Mucosa of descending colon (tissue), 3 donors: ENCODE data around the gene GLIS1. TPM values are rescaled to one million over a fixed set of nuclear protein-coding genes. Genes with fewer than 3 reads are reported as not detected.

Source experiments
- ATAC-seq: fragments of 200-7000 bp; cut with Tn5 transposase; one replicate; pipeline ENCODE4 v1.9.1; 2020; ENCODE audit warnings: mild to moderate bottlenecking, moderate library complexity
- DNase-seq, 3 donors: peaks; one replicate each; pipeline ENCODE4 v3.0.0-alpha.2; 2020
- H3K36me3 ChIP-seq: fragments of 200-600 bp; one replicate; pipeline ENCODE4 v1.8.0; 2021; ENCODE audit warnings: low read depth, mild to moderate bottlenecking
- H3K4me1 ChIP-seq: fragments of 200-600 bp; one replicate; pipeline ENCODE4 v1.8.0; 2021; ENCODE audit warnings: low read depth, mild to moderate bottlenecking
- H3K4me3 ChIP-seq: fragments of 200-600 bp; one replicate; pipeline ENCODE4 v1.8.0; 2021; ENCODE audit warnings: mild to moderate bottlenecking
- H3K9me3 ChIP-seq: fragments of 200-600 bp; one replicate; pipeline ENCODE4 v1.8.0; 2021; ENCODE audit warnings: mild to moderate bottlenecking
- intact Hi-C, 2 donors: fragments of 100-400 bp; cut with DNase I in 1 of 2; cut with micrococcal nuclease in 1 of 2; formaldehyde crosslinking; loops; one replicate each; pipeline versions ENCODE4 v1.11.0 to v1.11.1; 2022; cut with DNase I, micrococcal nuclease
- long read RNA-seq, 2 donors: library from polyadenylated mRNA; unstranded; transcript quantifications; one replicate each; pipeline ENCODE4 v2.0.0, GENCODE V29; 2019 to 2021
- total RNA-seq, 3 donors: library from RNA; stranded (reverse); fragmentation: NEBNext Ultra II Directional in 2 of 3; extraction: Animal tissue kit (Norgen Biotek cat#: 25700) in 2 of 3; gene quantifications; one replicate each; pipeline versions ENCODE4 v1.2.1 to v1.2.4, GENCODE V29; 2021 to 2023
- TF ChIP-seq, protein P1 (sequence below): fragments of 200-600 bp; IDR thresholded peaks from one replicate; pipeline ENCODE4 v1.8.0; 2022; ENCODE audit warnings: antibody characterized with exemption, mild to moderate bottlenecking
- donor health status: DM: no; HTN: no; CAD: no; lungs with moderate emphysema.
- donor health status: DM: no; HTN: no; CAD: no.
- donor health status: DM: no; HTN: yes; CAD: no.

GLIS1 gene
- total RNA-seq: under 1 TPM; 0.09 to 0.24 (median 0.14) TPM
- long read RNA-seq, donor 1: 0 reads
- long read RNA-seq, donor 2: 0 reads

DNA sequence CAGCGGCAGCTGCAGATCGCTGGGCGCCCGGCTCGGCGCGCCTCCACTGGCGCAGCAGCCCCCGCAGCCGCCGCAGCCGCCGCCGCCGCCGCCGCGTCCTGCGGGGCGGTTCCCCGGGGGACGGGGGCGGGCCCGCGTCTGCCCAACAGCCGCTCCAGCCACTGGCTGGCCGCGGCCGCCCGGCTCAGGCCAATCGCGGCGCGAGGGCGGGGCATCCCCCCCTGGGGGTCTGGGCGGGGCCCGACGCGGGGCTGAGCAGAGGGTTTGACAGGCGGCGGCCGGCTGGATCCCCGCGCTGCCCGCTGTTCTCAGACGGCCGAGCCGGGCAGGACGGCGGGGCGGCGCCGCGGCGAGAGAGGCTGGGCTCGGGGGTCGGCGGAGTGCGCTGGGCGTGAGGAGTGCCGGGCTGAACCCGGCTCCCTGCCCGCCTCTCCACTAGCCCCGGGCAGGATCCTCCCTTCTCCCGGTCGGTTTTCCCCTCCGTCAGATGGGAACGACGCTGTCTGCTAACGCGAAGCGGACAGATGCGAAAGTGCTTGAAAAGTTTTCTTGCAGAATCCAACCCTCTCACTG, at the start of gene GLIS1:
Gene GLIS1 (minus strand): TSS at position 56 of the 573 bp plus-strand sequence. CDS start 1,100 bp downstream, outside the sequence.
- intact Hi-C loops: no loop called here
- peak; percentile 97 for ATAC-seq
- peaks cover 15% of the 10 kb centered on the region for H3K4me1 ChIP-seq
- H3K36me3 ChIP-seq: no peaks in the 10 kb centered on the region
- no peaks in the 10 kb centered on the region for H3K9me3 ChIP-seq
- no peak within 1 kb of the TSS for H3K4me3 ChIP-seq
- TF ChIP-seq, protein P1, sequence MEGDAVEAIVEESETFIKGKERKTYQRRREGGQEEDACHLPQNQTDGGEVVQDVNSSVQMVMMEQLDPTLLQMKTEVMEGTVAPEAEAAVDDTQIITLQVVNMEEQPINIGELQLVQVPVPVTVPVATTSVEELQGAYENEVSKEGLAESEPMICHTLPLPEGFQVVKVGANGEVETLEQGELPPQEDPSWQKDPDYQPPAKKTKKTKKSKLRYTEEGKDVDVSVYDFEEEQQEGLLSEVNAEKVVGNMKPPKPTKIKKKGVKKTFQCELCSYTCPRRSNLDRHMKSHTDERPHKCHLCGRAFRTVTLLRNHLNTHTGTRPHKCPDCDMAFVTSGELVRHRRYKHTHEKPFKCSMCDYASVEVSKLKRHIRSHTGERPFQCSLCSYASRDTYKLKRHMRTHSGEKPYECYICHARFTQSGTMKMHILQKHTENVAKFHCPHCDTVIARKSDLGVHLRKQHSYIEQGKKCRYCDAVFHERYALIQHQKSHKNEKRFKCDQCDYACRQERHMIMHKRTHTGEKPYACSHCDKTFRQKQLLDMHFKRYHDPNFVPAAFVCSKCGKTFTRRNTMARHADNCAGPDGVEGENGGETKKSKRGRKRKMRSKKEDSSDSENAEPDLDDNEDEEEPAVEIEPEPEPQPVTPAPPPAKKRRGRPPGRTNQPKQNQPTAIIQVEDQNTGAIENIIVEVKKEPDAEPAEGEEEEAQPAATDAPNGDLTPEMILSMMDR: no peak
- DNase-seq: peak; percentile 75 to 86 (median 77)

DNA sequence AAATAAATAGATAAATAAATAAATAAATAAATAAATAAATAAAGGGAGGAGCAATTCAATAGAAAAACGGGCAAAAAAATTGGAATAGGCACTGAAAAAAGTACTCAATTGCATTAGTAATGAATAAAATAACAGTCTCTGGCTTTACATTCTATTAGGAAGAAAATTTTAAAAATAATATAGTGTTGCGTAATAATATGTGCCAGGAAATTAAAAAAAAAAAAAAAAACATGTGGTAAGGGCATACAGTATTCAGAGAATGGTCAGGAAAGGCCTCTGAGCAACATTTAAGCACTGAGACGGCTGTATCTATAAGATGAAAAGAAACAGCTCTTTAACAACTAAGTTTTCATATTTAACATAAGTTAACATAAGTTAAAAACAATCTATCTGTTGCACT, 48.7 kb upstream of the GLIS1 start:
- TF ChIP-seq, protein P1: no peak
- Histone ChIP-seq H3K4me3 (no peak overlapping the region), H3K4me1 (no peaks in the 10 kb centered on the region), H3K9me3 (no peaks in the 10 kb centered on the region), H3K36me3 (no peaks in the 10 kb centered on the region)
- ATAC-seq (no peak), DNase-seq (no peak)
- intact Hi-C loops: no loop called here

DNA sequence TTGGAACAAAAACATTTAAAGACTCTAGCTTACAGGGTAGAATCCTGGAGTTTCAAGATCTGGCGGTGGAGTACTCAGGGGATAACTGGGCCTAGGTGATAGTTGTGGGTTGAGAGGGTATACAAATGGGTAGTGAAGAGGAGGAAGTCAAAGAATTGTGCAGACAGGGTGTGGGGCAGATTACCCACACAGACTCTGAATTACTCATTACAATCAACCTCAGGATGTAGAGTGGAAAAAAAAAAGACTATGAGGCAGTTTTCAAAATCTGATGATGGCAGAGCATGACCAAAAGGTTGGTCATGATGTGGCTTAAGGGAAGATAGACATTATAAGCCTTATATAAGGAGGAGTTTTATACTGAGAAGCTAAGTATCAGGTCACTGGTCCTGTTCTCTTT, 44.1 kb upstream of the GLIS1 start:
- no peak for ATAC-seq
- TF ChIP-seq, protein P1: no peak
- Histone ChIP-seq H3K4me3 (no peak overlapping the region), H3K9me3 (no peaks in the 10 kb centered on the region), H3K4me1 (no peaks in the 10 kb centered on the region), H3K36me3 (no peaks in the 10 kb centered on the region)
- intact Hi-C loops: no loop called here
- no peak for DNase-seq

DNA sequence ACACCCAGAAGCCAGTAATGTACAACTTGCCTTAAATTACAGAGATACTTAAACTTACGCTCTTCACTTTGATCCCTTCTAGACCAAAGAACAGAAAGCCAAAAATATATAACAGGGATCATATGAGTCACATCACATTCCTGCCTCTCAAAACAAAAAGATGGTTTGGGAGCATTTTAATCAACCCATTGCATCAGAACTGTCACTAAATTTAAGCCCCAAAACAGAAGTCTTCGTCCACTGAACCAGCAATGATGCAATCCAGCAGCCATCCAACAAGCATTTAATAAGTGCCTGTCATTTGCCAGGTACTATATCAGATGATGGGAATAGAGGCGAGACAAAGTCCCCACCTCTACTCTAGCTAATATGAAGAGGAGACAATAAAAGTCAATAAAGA, 42.7 kb upstream of the GLIS1 start:
- no peak for DNase-seq
- no peak for ATAC-seq
- no peak overlapping the region for H3K4me3 ChIP-seq
- H3K9me3 ChIP-seq: no peaks in the 10 kb centered on the region
- H3K4me1 ChIP-seq: no peaks in the 10 kb centered on the region
- TF ChIP-seq, protein P1: no peak
- H3K36me3 ChIP-seq: no peaks in the 10 kb centered on the region
- intact Hi-C loops: no loop called here

DNA sequence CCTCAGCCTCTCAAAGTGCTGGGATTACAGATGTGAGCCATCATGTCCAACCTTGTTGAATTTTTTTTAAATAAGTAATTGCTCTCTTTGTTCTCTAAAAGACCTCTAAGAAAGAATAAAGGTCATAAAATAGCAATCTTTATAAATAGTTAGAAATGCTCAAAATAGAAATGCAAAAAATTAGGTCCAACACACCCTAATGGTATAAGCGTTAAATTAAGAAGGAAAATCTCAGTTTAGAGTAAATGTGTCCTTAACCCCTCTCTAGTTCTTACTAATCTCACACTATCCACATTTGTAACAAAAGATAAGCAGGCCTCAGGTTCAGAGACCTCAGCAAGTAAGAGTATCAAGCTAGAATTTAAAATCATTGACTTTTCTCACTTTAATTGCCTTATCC, 38.3 kb upstream of the GLIS1 start:
- no peak for ATAC-seq
- H3K9me3 ChIP-seq: no peaks in the 10 kb centered on the region
- intact Hi-C loops: no loop called here
- H3K4me1 ChIP-seq: no peaks in the 10 kb centered on the region
- H3K36me3 ChIP-seq: no peaks in the 10 kb centered on the region
- TF ChIP-seq, protein P1: no peak
- H3K4me3 ChIP-seq: no peak overlapping the region
- DNase-seq: no peak

DNA sequence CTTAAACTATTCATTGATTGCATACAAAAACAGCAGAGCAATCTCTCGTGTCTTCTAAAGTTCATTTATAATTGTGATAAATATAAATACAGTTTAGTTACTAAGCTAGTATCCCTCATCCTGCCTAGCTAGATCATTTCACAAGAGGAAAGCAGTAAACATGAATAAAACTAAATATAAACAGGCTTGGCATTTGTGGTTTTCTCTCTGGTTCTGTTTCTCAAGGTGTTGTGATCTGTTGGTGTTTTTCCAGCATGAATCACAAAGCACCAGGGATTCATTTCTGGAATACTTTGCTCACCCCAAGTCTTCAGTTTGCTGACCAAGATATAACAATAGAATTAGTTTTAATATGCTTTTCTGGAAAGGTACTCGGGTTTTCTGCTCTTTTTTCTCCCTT, 32.7 kb upstream of the GLIS1 start:
- H3K4me1 ChIP-seq: no peaks in the 10 kb centered on the region
- intact Hi-C loops: no loop called here
- TF ChIP-seq, protein P1: no peak
- no peak overlapping the region for H3K4me3 ChIP-seq
- no peaks in the 10 kb centered on the region for H3K9me3 ChIP-seq
- DNase-seq (no peak), ATAC-seq (no peak)
- no peaks in the 10 kb centered on the region for H3K36me3 ChIP-seq
